GM21717 (cell line): Measurements from ENCODE around the gene REX1BD.
"Not testable (repeated sequence)": the region's sequence is repeated elsewhere in the genome, so short reads cannot be mapped to it uniquely, and the experiment has no call there.

ENCODE experiments used
- ATAC-seq: cut with Tn5 transposase; IDR thresholded peaks from one replicate; pipeline ENCODE4 v1.9.1; 2021; ENCODE audit warnings: mild to moderate bottlenecking, moderate library complexity; ENCODE audit not compliant: unreplicated experiment

The REX1BD gene

DNA sequence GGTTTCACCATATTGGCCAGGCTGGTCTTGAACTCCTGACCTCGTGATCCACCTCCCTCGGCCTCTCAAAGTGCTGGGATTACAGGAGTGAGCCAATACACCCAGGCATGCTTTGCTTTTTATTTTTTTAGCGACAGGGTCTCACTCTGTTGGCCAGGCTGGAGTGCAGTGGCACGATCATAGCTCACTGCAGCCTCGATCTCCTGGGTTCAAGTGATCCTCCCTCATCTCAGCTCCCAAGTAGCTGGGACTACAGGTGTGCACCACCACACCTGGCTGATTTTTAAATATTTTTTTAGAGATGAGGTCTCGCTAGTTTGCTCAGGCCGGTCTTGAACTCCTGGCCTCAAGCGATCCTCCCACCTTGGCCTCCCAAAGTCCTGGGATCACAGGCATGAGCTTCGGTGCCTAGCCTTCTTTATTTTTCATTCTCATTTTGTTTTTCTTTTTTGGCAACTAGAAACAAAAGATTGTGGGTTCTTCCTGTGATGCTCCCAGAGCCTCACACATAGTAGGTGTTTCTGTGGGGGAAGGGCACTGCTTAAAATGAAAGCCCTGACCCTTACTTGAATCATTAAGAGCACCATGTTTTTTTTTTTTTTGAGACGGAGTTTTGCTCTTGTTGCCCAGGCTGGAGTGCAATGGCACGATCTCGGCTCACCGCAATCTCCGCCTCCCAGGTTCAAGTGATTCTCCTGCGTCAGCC lies 12.2 kb downstream of the REX1BD start:
- not testable (repeated sequence) for ATAC-seq

DNA sequence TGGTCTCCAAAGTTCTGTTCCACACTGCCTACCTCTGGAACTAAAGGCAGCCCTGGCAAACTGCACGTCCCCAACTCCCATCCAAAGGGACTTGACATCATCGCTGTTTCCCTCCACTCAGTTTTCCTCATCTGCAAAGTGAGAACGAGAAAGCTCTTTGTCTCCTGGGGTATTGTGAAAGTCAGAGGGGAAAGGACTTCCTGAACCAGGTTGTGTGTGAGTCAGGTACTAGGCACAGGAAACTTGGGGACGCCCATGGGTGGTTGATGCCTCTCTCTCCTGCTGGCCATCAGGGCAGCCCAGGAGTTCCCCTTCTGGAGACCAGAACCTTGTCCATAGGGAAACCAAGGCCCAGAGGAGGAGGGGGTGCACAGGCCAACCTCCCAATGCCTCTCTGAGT lies 13.3 kb downstream of the REX1BD start:
- no peak for ATAC-seq

DNA sequence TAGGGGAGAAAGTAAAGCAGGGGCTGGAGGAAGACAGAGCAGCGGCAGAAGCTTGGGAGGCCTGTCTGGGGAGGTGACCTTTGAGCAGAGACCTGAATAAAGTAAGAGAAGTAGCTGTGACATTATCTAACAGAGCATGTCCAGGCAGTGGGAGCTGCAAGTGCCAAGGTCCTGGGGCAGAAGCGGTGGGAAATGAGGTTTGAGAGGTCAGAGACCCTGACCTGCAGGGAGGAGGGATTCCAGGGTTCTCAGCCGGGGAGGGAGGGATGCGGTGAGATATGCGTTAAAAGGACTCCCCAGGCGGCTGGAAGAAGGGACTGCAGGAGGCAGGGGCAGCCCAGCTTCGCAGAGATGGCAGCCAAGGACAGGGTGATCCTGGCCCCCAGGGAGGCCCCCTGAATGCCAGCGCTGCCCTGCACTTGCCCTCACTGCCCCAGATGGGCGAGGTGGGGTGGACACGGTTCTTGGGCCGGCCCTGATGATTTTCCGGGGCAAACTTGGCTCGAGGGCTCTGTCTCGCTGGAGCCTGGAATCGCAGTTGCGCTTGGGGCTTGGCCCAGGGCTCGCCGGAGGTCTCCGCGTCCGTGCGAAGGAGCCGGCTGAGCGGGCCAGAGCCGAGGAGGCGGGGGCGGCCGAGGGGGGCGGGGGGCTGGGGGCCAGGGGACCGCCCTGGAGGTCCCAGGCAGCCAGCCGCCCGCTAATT lies 14.8 kb downstream of the REX1BD start:
- ATAC-seq, result no peak

DNA sequence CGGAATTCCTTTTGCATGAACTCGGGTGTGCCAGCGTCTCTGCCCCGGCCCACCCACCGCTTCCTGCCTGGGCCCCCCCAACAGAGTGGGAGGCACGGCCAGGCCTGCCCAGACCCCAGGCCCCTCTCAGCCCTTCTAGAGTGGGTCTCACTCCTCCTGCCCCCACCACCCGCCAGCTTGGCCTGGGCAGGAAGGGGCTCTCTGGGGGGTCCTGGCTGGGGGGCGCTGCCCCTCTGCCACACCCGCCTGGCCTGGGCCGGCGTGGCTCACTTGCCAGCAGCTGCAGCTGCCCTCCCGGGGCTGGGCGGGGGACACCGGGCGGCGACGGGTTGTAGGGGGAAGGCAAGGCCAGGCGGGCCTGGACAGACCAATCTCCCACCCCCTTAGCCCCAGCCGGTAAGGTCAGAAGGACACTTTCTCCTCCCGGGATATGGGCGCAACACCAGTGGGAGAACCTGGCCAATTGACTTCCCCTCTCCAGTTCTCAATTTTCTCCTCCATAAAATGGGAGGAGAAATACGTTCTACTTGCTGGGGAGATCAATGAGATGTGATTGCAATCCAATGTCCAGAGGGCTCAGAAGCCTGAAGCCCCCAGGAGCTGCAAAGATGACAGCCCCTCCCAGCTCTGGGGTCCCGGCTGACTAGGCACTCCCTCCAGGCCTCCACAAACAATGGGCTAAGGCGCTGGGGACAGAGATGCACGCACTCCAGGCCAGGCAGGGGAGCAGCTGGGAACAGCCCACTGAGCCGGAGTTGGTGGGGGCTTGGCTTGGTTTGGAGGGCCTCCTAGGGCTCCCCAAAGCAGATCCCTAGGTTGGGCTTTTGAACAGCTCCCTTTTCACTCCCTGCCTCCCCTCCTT lies 15.6 kb downstream of the REX1BD start:
- no peak for ATAC-seq

DNA sequence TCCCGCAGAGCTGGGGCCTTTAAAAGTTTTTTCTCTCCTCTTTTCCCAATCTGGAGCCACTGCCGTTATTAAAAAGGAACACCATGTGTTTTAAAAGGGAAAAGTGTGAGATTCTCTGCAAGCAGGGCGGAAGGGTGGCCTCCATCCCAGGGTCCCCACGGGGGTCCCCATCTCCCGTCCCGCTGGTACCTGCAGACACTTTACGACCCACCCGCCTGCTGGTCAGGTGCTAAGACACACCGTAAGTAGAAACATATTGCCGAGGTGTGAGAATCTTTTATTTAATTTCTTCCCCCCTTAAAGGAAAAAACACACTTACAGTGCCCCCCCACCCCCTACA lies 16.2 kb downstream of the REX1BD start:
- no peak for ATAC-seq

DNA sequence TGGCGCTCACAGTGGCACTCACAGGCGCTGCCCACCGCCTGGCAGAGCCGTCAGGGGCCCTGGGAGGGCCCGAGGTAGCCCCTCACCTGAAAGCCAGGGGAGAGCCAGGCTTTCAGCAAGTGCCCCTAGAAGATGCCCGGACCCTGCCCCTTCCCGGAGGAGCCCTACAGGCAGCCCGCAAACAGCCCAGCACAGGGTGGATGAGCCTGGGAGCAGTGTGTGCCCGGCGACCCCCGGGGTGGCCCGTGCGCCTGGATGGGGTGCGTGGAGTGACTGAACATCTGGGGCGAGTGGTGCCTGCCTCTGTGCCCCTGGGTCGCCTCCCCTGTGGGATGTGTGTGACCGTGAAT lies 16.6 kb downstream of the REX1BD start:
- ATAC-seq, result no peak

DNA sequence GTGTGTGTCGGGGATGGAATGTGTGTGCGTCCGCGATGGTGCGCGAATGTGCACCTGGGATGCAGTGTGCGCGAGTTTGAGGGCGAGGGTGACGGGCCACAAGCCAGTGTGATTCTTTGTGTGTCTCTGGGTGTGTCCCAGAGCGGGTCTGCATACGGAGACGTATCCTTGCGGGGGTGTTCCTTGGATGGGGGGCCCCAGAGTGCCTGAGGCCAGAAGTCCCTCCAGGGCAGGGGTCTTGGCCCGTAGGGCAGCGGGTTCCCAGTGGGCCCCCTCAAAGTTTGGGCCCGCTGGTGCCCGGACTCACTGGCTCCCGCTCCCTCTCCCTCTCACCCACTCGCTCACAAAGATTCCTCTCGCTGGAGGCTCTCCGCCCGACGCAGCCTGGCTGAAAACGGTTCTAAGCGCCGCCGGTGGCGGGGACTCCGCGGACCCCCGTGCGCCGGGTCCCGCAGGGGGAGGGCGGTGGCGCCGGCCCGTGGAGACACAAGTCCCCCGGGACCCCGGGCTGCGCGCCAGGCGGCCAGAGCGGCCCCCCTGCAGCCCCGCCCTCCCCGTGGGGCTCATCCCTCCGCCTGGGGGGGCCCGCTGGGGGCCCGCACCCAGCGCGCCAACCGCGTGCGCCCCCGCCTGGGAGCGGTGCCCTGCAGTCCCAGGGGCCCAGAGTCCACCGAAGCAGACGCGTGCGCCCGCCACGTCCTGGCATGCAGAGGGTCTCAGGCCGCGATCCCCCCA lies 17.1 kb downstream of the REX1BD start:
- ATAC-seq, result no peak

DNA sequence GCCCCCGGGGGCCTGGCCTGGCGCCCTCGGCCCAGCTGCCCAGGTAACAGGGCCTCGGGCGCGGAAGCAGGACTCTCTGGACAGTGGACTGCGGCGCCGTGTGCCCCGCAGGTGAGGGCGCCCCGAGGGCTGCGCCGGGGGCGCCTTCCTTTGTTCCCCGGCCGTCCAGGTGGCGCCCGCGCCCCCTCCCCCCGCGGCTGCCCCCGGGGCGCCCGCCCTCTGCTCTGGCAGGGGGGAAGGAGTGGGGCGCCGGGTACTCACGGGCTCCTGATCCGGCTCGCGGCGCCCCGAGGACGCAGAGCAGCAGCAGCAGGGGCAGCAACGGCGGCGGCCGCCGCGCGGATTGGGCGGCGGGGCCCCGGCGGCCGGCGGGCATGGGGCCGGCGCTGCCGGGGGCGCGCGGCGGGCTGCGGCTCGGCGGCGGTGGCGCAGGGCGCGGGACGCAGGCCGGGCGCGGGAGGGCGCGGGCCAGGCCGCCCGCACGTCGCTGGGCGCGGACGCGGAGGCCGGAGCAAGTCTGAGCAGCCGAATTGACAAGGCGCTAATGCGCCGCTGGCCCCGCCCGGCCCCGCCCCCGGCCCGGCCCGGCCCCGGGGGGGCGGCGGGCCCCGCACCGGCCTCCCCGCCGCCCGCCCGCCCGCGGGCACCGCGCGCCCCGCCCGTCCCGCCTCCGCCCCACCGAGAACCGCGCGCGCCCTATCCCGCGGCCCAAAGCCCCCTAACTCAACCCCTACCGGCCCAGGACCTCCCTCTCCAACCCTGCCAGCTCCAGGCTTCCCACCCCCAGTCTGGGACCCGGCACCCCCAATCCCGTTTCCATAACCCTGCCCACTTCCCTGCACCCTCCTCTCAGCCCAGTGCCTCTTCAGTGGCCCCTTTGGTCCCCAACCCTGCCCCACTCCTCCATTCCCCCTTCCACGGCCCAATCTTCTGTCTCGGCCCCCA lies 18.0 kb downstream of the REX1BD start, which contains the start of gene CRLF1:
CRLF1 (minus strand) TSS at position 519 of the 945 bp plus-strand sequence; CDS start at position 376, 143 bp downstream.
- no peak for ATAC-seq

DNA sequence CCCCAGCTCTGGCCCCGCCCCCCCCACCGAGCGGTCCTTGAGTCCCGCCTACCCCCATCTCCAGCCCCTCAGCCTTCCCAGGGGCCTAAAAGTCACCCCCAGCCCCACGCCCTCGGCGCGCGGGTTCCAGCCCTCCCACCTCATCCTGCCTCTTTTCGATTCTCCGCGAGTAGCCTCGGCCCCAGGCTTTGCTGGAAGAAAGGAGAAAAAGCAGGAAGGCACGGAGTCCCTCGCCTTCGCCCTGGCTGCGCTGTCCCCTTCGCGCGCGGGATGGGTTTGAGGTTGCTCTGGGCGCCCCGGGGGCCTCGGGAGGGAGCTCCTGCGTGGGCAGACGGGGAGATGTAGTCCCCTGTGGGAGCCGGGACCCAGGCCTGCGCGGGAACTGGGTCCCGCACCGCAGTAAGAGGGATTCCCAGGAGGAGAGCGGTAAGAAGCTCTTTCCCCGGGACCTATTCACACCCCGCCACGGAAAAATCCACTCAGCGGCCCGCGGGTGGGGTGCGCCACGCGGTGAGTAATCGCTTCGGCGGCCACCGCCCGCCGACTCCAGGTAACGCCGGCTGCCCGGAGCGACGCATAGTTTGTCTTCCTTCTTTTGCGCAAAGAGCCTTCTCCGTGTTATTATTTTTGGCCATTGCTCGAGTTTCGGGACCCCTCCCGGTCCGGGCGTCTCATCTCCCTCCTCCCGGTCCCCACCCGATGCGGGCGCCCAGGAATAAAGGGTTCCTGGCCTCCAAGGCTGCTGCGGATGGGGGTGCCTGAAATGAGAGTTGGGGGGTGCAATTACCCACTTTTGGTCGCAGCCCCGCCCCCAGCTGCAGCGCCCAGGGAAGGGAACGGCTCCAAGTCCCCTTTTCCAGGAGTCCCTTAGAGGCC lies 18.9 kb downstream of the REX1BD start:
- no peak for ATAC-seq

DNA sequence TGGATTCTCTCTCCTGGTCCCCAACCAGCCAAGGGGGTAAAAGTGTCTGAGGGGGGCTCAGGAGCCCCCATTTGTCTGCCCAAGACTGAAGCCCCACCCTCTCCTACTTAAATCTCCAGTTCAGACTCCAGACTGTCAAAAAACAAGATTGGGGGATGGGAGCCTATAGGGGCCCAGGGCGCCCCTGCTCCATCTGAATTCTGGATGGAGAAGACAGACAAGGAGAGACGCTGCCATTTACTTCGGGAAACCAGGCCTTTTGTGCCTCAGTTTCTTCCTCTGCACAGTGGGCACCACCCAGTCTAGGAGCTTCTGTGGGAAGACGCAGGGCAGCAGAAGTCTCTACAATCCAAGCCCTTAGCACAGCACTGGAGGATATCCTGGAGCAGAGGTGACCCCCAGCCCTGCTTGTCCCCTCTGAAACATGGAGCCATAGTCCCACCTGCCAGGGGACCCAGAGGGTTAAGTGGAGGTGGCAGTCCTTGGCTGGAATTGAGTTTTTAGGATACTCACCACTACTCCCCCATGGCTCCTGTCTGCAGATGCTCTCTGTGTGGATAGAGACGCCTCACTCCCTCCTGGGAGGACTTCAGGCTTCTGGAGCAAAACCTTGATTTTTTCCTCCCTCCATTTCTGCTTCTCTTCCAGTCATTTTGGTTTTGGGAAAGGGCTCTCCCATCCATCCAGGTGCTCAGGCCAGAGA lies 19.7 kb downstream of the REX1BD start:
- no peak for ATAC-seq

DNA sequence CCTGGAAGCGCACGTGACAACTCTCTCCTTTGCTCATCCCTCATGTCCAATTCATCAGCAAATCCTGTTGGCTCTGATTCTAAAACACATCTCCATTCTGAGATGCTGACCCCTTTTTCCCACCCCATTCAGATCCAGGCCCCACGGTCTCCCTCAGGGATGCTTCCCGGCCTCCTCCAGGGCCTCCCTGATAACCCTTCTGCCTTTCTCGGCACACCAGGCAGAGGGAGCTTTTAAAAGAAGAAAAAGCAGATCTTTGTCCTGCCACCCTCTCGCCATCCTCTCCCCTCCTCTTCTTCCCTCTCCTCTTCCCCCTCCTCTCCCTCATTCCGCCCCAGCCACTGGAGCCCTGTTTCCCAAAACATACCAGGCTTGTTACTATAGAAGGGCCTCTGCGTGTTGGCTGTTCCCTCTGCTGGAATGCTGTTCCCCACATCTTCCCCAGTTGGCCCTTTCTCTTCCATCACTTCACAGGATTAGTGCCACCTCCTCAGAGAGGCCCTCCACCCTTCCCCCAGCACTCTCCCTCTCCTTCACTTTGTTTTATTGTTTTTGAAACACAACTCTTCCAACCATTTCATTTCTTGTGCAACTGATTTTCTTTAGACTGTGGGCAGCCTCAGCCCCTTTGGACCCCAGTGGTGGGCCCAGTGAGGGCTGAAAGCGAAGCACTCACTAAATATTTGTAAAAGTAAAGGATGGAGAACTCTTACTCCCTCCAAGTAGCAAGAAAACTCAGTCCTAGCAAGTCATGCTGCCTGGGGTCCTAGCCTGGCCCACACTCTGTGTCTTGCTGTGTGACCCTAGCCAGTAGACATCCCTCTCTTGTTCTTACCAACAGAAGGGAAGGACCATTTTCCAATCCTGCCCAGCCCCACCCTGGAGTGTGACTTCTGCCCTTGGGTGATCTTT lies 20.5 kb downstream of the REX1BD start:
- no peak for ATAC-seq

DNA sequence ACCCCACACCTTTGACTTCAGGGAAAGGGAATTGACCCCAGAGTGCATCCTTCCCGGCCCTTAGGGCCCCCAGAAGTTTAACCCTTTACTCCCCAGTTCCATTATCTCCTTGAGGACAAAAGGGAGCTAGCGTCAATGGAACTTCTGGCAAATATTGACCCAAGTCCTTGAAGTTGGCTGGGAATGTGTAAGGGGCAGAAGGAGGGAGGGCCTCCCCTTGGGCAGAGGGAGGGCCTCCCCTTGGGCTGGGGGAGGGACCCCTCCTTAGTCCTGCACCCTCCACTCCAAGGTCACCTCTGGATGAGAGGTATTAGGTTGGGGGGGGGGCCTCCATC lies 21.1 kb downstream of the REX1BD start:
- no peak for ATAC-seq

DNA sequence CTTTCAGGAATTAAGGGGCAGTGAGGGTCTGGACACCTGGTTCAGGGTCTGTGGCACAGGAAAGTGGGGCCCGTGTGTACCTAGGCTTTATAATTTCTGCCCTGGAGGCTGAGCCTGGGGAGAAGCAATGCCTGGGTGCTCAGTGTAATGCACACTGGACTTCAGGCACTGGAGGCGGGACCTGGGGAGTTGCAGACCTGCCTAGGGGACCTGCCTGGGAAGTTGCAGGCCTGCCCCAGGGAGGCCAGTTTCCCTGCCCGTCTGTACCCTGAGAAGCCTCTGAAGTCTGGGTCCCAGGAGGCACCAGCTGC lies 21.6 kb downstream of the REX1BD start:
- no peak for ATAC-seq

DNA sequence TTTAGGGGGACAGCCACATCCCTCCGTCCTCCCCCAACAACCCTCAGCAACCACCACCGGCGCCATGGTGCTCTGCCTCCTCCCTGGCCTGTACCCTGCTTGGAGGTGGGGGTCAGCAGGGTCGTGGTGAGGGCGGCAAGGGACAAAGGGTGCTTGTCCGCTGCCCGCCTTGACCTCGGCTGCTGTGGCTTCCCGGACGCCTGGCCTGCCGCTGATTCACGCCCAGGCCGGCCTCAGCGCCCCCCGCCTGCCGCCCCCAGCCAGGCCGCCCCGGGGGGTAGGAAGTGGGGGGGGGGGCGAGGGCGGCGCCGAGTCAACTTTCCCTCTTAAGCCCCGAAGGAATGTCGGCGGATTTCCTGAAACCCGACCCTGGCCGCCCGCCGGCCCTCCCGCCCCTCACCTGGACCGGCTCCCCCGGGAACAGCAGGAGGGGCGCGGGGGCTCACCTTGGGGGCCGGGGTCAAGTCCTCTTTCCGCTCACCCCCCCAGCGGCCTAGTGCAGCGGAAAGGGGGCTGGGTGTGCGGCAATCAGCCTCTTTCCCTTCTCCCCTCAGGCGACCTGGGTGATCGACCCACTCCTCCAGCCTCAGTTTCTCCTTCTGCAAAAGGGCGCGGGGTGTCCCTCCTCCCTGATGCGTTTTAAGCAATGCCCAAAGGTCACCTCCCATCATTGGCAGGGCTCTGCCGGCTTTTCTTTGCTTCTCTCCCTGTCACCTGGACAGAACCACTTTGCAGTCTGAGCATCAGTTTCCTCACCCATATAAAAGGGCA lies 22.1 kb downstream of the REX1BD start:
- ATAC-seq, result no peak

DNA sequence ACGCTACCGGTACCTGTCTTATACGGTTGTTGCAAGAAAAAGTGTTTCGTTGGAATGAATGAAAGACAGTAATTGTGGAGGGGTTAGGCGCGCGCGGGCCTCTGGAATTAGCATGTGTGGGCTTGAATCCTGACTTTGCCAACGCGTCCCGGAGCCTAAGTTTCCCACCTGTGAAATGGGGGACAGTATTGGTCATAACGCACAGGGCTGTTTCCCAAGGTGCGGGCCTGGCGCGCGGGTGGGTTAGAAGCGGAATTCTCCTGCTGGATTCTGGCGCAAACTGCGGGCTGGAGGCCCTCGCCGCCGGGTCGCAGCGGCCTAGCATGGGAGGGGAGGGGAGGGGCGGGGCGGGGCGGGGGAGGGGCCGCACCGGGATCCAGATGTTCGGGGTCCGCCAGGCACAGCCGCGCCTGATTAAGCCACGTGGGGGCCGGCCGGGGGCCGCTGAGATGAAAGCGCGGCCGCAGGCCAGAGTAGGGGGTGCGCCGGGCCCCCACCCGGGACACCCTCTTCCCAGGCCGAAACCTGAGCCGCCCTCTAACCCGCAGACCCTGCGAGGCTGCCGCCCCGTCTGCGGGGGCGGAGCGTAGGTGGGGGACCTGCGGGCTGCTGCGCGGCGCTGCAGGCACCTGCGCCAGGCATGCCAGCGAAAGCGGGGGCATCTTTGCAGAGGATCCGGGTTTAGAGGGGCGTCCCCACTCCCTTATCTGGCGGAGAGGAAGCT lies 22.9 kb downstream of the REX1BD start:
- ATAC-seq, result no peak

DNA sequence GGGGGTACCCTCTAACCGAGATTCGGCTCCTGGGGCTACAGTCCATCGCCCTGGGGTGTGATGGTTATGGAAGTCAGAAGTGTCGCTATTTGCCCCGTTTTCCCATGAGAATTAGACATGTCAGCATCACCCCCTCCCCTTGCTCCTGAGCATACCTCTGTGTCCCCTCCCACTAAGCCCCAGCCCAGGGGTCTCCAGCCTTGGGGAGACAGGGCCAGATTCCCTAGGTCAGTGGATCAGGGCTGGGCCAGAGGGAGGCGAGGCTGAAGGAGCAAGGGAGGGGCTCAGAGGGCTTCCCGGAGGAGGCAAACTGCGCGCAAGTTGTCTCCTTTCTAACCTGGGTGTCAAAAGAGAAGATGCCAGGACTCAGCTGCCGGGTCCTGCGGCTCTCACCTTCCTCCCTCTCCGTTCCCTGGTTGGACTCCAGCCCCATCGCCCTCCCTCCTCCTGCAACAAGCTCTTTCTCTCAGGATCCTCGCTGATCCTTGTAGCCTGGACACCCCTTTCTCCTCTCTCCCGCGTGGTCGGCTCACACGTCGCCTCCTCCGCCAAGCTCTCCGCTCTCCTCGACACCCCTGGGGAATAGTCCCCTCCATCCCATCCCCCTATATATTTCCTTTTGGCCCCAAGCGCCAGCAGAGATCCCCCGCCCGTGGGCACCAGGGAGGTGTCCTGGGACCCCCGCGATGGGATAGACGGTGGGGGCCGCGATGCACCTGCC lies 23.6 kb downstream of the REX1BD start:
- ATAC-seq, result no peak
